Measurements from ENCODE around the gene IGFBP7. TPM values are rescaled to one million over a fixed set of nuclear protein-coding genes. Genes with fewer than 3 reads are reported as not detected.

IGFBP7 gene
- total and polyA plus RNA-seq, 2 of the 8 experiments (the other 6 are each of a cell fraction or from before 2014, with no cell fraction given), result 0.17 to 0.48 TPM

DNA sequence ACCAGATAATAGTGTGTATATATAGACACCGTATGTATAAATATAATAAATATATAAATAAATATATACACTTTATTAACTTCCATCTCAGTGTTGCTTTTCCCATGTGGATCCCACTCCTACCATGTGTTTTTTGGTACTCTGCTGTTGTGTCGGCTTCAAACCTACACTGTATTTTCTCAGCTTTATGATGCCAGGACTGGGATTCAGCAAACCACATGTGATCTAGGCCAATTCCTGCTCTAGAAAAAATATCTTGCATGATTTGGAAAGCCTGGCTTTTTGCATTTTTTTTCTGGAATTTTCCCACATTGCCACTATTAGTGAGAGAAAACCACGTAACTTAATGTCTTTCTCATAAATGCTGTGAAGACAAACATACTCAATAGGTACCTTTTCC lies 75.7 kb downstream of the IGFBP7 start (continued):
- TF ChIP-seq, protein P1, sequence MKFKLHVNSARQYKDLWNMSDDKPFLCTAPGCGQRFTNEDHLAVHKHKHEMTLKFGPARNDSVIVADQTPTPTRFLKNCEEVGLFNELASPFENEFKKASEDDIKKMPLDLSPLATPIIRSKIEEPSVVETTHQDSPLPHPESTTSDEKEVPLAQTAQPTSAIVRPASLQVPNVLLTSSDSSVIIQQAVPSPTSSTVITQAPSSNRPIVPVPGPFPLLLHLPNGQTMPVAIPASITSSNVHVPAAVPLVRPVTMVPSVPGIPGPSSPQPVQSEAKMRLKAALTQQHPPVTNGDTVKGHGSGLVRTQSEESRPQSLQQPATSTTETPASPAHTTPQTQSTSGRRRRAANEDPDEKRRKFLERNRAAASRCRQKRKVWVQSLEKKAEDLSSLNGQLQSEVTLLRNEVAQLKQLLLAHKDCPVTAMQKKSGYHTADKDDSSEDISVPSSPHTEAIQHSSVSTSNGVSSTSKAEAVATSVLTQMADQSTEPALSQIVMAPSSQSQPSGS (IDR thresholded peaks at IDR 0.05; ENCODE audit: low read length), result no peak
- TF ChIP-seq, protein P2, sequence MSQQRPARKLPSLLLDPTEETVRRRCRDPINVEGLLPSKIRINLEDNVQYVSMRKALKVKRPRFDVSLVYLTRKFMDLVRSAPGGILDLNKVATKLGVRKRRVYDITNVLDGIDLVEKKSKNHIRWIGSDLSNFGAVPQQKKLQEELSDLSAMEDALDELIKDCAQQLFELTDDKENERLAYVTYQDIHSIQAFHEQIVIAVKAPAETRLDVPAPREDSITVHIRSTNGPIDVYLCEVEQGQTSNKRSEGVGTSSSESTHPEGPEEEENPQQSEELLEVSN (IDR thresholded peaks at IDR 0.05), result no peak
- TF ChIP-seq TAF1 (IDR thresholded peaks at IDR 0.05; ENCODE audit: low read depth, low read length) (no peak), SP2 (IDR thresholded peaks at IDR 0.05; ENCODE audit: low read length) (no peak), SUZ12 (IDR thresholded peaks at IDR 0.05; ENCODE audit: low read length) (no peak)
